Measurements from ENCODE around the gene SNX9. TPM values are rescaled to one million over a fixed set of nuclear protein-coding genes. Genes with fewer than 3 reads are reported as not detected.
"Not testable (repeated sequence)": the region's sequence is repeated elsewhere in the genome, so short reads cannot be mapped to it uniquely, and the experiment has no call there.

The SNX9 gene
- total RNA-seq, 8 experiments from 2014 or later = 8.5 to 32.0 (median 13.7) TPM

- 77 to 100% (median 100%) methylated on average over 1 to 4 of the region's 4 CpGs; no CpG with 5 or more reads in 1 of the 10 experiments for WGBS, 10 experiments
- in situ Hi-C loops (cut with MboI; ENCODE audit: low pct_unique_long_range_greater_than_20kb in 2 of 9, low sequenced_read_pairs in 9 of 9, unreplicated experiment in 9 of 9) = no loop called here
- H3K27ac ChIP-seq = no peak overlapping the region
- no peak for ATAC-seq (replicated peaks in 6 of 8)
- H3K4me3 ChIP-seq = no peak overlapping the region
- H3K4me1 ChIP-seq (replicated peaks in 1 of 2) = no peaks in the 10 kb centered on the region
Measured at GRCh38 chr6:157893238-157893637, 70.2 kb downstream of the SNX9 start.

GRCh38 chr6:157895585-157895984 lies 72.5 kb downstream of the SNX9 start:
- H3K27ac ChIP-seq = no peak overlapping the region
- H3K4me1 ChIP-seq (replicated peaks in 1 of 2) = no peaks in the 10 kb centered on the region
- ATAC-seq (replicated peaks in 6 of 8) = no peak
- WGBS, 10 experiments = 82 to 100% (median 93%) methylated on average over 1 to 3 of the region's 3 CpGs
- in situ Hi-C loops (cut with MboI; ENCODE audit: low pct_unique_long_range_greater_than_20kb in 2 of 9, low sequenced_read_pairs in 9 of 9, unreplicated experiment in 9 of 9) = no loop called here
- H3K4me3 ChIP-seq = no peak overlapping the region

GRCh38 chr6:157896932-157897331 lies 73.9 kb downstream of the SNX9 start:
- H3K4me1 ChIP-seq (replicated peaks in 1 of 2) = no peaks in the 10 kb centered on the region
- H3K27ac ChIP-seq = no peak overlapping the region
- H3K4me3 ChIP-seq = no peak overlapping the region
- in situ Hi-C loops (cut with MboI; ENCODE audit: low pct_unique_long_range_greater_than_20kb in 2 of 9, low sequenced_read_pairs in 9 of 9, unreplicated experiment in 9 of 9) = no loop called here
- WGBS, 10 experiments = 86 to 100% (median 94%) methylated on average over 1 to 3 of the region's 4 CpGs; no CpG with 5 or more reads in 7 of the 10 experiments
- peak in 2 of 8 experiments; percentile 32 to 79 for ATAC-seq (replicated peaks in 6 of 8)

- H3K27ac ChIP-seq = no peak overlapping the region
- 29 to 90% (median 74%) methylated on average over 1 to 7 of the region's 7 CpGs; no CpG with 5 or more reads in 1 of the 10 experiments for WGBS, 10 experiments
- ATAC-seq (replicated peaks in 6 of 8) = no peak
- H3K4me1 ChIP-seq (replicated peaks in 1 of 2) = no peaks in the 10 kb centered on the region
- in situ Hi-C loops (cut with MboI; ENCODE audit: low pct_unique_long_range_greater_than_20kb in 2 of 9, low sequenced_read_pairs in 9 of 9, unreplicated experiment in 9 of 9) = no loop called here
- no peak overlapping the region for H3K4me3 ChIP-seq
Measured at GRCh38 chr6:157898169-157898568, 75.1 kb downstream of the SNX9 start.

GRCh38 chr6:157898640-157899039 lies 75.6 kb downstream of the SNX9 start:
- no peak for ATAC-seq (replicated peaks in 6 of 8)
- WGBS, 10 experiments = 80 to 100% (median 82%) methylated on average over 1 to 3 of the region's 3 CpGs; no CpG with 5 or more reads in 6 of the 10 experiments
- no peaks in the 10 kb centered on the region for H3K4me1 ChIP-seq (replicated peaks in 1 of 2)
- no peak overlapping the region for H3K4me3 ChIP-seq
- no peak overlapping the region for H3K27ac ChIP-seq
- in situ Hi-C loops (cut with MboI; ENCODE audit: low pct_unique_long_range_greater_than_20kb in 2 of 9, low sequenced_read_pairs in 9 of 9, unreplicated experiment in 9 of 9) = no loop called here

- WGBS, 10 experiments = 84 to 100% (median 96%) methylated on average over 2 to 9 of the region's 11 CpGs; no CpG with 5 or more reads in 2 of the 10 experiments
- not testable (repeated sequence) for H3K27ac ChIP-seq; ATAC-seq (replicated peaks in 6 of 8); H3K4me1 ChIP-seq (replicated peaks in 1 of 2); H3K4me3 ChIP-seq
- in situ Hi-C loops (cut with MboI; ENCODE audit: low pct_unique_long_range_greater_than_20kb in 2 of 9, low sequenced_read_pairs in 9 of 9, unreplicated experiment in 9 of 9) = loop anchor here in 1 of 9 experiments (25.0 kb wide), 1 partner anchor 187 kb away; no protein-coding TSS in a partner anchor
Measured at GRCh38 chr6:157900262-157900661, 77.2 kb downstream of the SNX9 start.

GRCh38 chr6:157900751-157901150 lies 77.7 kb downstream of the SNX9 start:
- WGBS, 10 experiments = 82 to 93% methylated on average over 2 to 3 of the region's 4 CpGs; no CpG with 5 or more reads in 8 of the 10 experiments
- in situ Hi-C loops (cut with MboI; ENCODE audit: low pct_unique_long_range_greater_than_20kb in 2 of 9, low sequenced_read_pairs in 9 of 9, unreplicated experiment in 9 of 9) = loop anchor here in 1 of 9 experiments (25.0 kb wide), 1 partner anchor 187 kb away; no protein-coding TSS in a partner anchor
- H3K4me3 ChIP-seq; H3K27ac ChIP-seq; H3K4me1 ChIP-seq (replicated peaks in 1 of 2); ATAC-seq (replicated peaks in 6 of 8): not testable (repeated sequence)

- in situ Hi-C loops (cut with MboI; ENCODE audit: low pct_unique_long_range_greater_than_20kb in 2 of 9, low sequenced_read_pairs in 9 of 9, unreplicated experiment in 9 of 9) = loop anchor here in 1 of 9 experiments (25.0 kb wide), 1 partner anchor 182 kb away; no protein-coding TSS in a partner anchor
- Histone ChIP-seq H3K27ac (no peak overlapping the region), H3K4me3 (no peak overlapping the region), H3K4me1 (replicated peaks in 1 of 2) (no peaks in the 10 kb centered on the region)
- ATAC-seq (replicated peaks in 6 of 8) = no peak
- 20 to 92% (median 71%) methylated on average over 1 to 4 of the region's 4 CpGs; no CpG with 5 or more reads in 1 of the 10 experiments for WGBS, 10 experiments
Measured at GRCh38 chr6:157904999-157905398, 82.0 kb downstream of the SNX9 start.

- in situ Hi-C loops (cut with MboI; ENCODE audit: low pct_unique_long_range_greater_than_20kb in 2 of 9, low sequenced_read_pairs in 9 of 9, unreplicated experiment in 9 of 9) = loop anchor here in 1 of 9 experiments (25.0 kb wide), 1 partner anchor 182 kb away; no protein-coding TSS in a partner anchor
- WGBS, 10 experiments = 77 to 100% (median 84%) methylated on average over 4 to 11 of the region's 11 CpGs
- Histone ChIP-seq H3K27ac (no peak overlapping the region), H3K4me3 (no peak overlapping the region), H3K4me1 (replicated peaks in 1 of 2) (no peaks in the 10 kb centered on the region)
- no peak for ATAC-seq (replicated peaks in 6 of 8)
Measured at GRCh38 chr6:157905590-157906342, 82.7 kb downstream of the SNX9 start.

- H3K4me1 ChIP-seq (replicated peaks in 1 of 2) = no peaks in the 10 kb centered on the region
- no peak overlapping the region for H3K4me3 ChIP-seq
- no peak overlapping the region for H3K27ac ChIP-seq
- no peak for ATAC-seq (replicated peaks in 6 of 8)
- WGBS, 10 experiments = 25 to 100% (median 67%) methylated on average over 1 to 2 of the region's 2 CpGs; no CpG with 5 or more reads in 1 of the 10 experiments
- in situ Hi-C loops (cut with MboI; ENCODE audit: low pct_unique_long_range_greater_than_20kb in 2 of 9, low sequenced_read_pairs in 9 of 9, unreplicated experiment in 9 of 9) = loop anchor here in 1 of 9 experiments (25.0 kb wide), 1 partner anchor 181 kb away; no protein-coding TSS in a partner anchor
Measured at GRCh38 chr6:157906537-157907061, 83.6 kb downstream of the SNX9 start.

GRCh38 chr6:157907651-157908050 lies 84.6 kb downstream of the SNX9 start:
- H3K4me3 ChIP-seq = no peak overlapping the region
- WGBS, 10 experiments = 60 to 97% (median 84%) methylated on average over 2 to 5 of the region's 7 CpGs; no CpG with 5 or more reads in 3 of the 10 experiments
- no peaks in the 10 kb centered on the region for H3K4me1 ChIP-seq (replicated peaks in 1 of 2)
- no peak for ATAC-seq (replicated peaks in 6 of 8)
- in situ Hi-C loops (cut with MboI; ENCODE audit: low pct_unique_long_range_greater_than_20kb in 2 of 9, low sequenced_read_pairs in 9 of 9, unreplicated experiment in 9 of 9) = loop anchor here in 1 of 9 experiments (25.0 kb wide), 1 partner anchor 180 kb away; no protein-coding TSS in a partner anchor
- no peak overlapping the region for H3K27ac ChIP-seq

- Histone ChIP-seq H3K27ac (no peak overlapping the region), H3K4me1 (replicated peaks in 1 of 2) (no peaks in the 10 kb centered on the region), H3K4me3 (no peak overlapping the region)
- ATAC-seq (replicated peaks in 6 of 8) = no peak
- 83 to 100% (median 94%) methylated on average over 1 to 6 of the region's 7 CpGs for WGBS, 10 experiments
- in situ Hi-C loops (cut with MboI; ENCODE audit: low pct_unique_long_range_greater_than_20kb in 2 of 9, low sequenced_read_pairs in 9 of 9, unreplicated experiment in 9 of 9) = loop anchor here in 1 of 9 experiments (25.0 kb wide), 1 partner anchor 179 kb away; no protein-coding TSS in a partner anchor
Measured at GRCh38 chr6:157908369-157909281, 85.6 kb downstream of the SNX9 start.
